ENCODE results near the gene IDH3A. TPM values are rescaled to one million over a fixed set of nuclear protein-coding genes. Genes with fewer than 3 reads are reported as not detected.

Gene IDH3A
- total RNA-seq, 1 experiment from 2014 or later = 116 TPM

- H3K27ac ChIP-seq (ENCODE audit: low read length) = peak overlapping the region; percentile 51; the same call in 1 of the 2 replicates
These were observed 67.3 kb downstream of the IDH3A start for GRCh38 chr15:78216276-78217104.

GRCh38 chr15:78220713-78221112 lies 71.6 kb downstream of the IDH3A start:
- no peak for TF ChIP-seq REST (IDR thresholded peaks at IDR 0.05; ENCODE audit: insufficient read depth in 1 of 2, low read depth in 2 of 2, low read length in 1 of 2)
- TF ChIP-seq CTCF (IDR thresholded peaks at IDR 0.05) = no peak
- no peak for TF ChIP-seq SIN3A (IDR thresholded peaks at IDR 0.05; ENCODE audit: borderline replicate concordance, insufficient read depth, low read depth, low read length)
- no peak for TF ChIP-seq POLR2AphosphoS5 (IDR thresholded peaks at IDR 0.05; ENCODE audit: low read depth, low read length)
- no peak for TF ChIP-seq TCF7L2 (IDR thresholded peaks at IDR 0.05; ENCODE audit: low read depth, low read length)
- intact Hi-C loops (cut with micrococcal nuclease; ENCODE audit: unreplicated experiment) = no loop called here
- ChIA-PET CTCF (no interaction called here), POLR2A (no interaction called here)
- no peak for DNase-seq (ENCODE audit: low read depth, low spot score)
- ATAC-seq = no peak
- Histone ChIP-seq H3K4me1 (ENCODE audit: control insufficient read depth, insufficient read depth, low read length) (peaks cover 26% of the 10 kb centered on the region), H3K27ac (ENCODE audit: low read length) (no peak overlapping the region), H3K9me3 (ENCODE audit: control insufficient read depth, insufficient read depth, low read depth, low read length) (no peaks in the 10 kb centered on the region), H3K4me3 (ENCODE audit: low read depth in 2 of 2, low read length in 2 of 2) (no peak overlapping the region), H3K27me3 (ENCODE audit: control insufficient read depth, insufficient read depth, low read length) (no peaks in the 10 kb centered on the region), H3K36me3 (ENCODE audit: control insufficient read depth, insufficient read depth, low read length) (no peaks in the 10 kb centered on the region)
- in situ Hi-C loops (cut with HindIII; ENCODE audit: low pct_unique_long_range_greater_than_20kb, low sequenced_read_pairs) = no loop called here
- no TSS peak for BruUV-seq (replicated peaks)

More at GRCh38 chr15:78216276-78217104, 67.3 kb downstream of the IDH3A start:
- no peak; a peak in 1 of 4 replicates for TF ChIP-seq REST (IDR thresholded peaks at IDR 0.05; ENCODE audit: insufficient read depth in 1 of 2, low read depth in 2 of 2, low read length in 1 of 2)
- TF ChIP-seq POLR2AphosphoS5 (IDR thresholded peaks at IDR 0.05; ENCODE audit: low read depth, low read length) = peak; percentile 81
- H3K36me3 ChIP-seq (ENCODE audit: control insufficient read depth, insufficient read depth, low read length) = no peaks in the 10 kb centered on the region
- H3K27me3 ChIP-seq (ENCODE audit: control insufficient read depth, insufficient read depth, low read length) = no peaks in the 10 kb centered on the region
- in situ Hi-C loops (cut with HindIII; ENCODE audit: low pct_unique_long_range_greater_than_20kb, low sequenced_read_pairs) = no loop called here
- ChIA-PET POLR2A (no interaction called here), CTCF (interaction anchor here (0.5 kb wide), 1 partner anchor 285 kb away, joined by 4 read pairs; no protein-coding TSS in a partner anchor)
- peak; percentile 70 for ATAC-seq
- no peak overlapping the region for H3K4me3 ChIP-seq (ENCODE audit: low read depth in 2 of 2, low read length in 2 of 2)
- no TSS peak for BruUV-seq (replicated peaks)
- peaks cover 48% of the 10 kb centered on the region for H3K4me1 ChIP-seq (ENCODE audit: control insufficient read depth, insufficient read depth, low read length)
- intact Hi-C loops (cut with micrococcal nuclease; ENCODE audit: unreplicated experiment) = no loop called here
- no peaks in the 10 kb centered on the region for H3K9me3 ChIP-seq (ENCODE audit: control insufficient read depth, insufficient read depth, low read depth, low read length)
- no peak for DNase-seq (ENCODE audit: low read depth, low spot score)

Other genes starting within 250 kb of the IDH3A start
- gene TBC1D2B, start 71.7 kb upstream of the IDH3A start, total RNA-seq (2021; ENCODE audit: unreplicated experiment) = 59.3 TPM
- not detected for gene SH2D7, start 56.8 kb upstream of the IDH3A start, total RNA-seq (2021; ENCODE audit: unreplicated experiment)
- 37.3 TPM for gene CIB2, start 17.9 kb upstream of the IDH3A start, total RNA-seq (2021; ENCODE audit: unreplicated experiment)
- 0.31 TPM for gene ACSBG1, start 85.2 kb downstream of the IDH3A start, total RNA-seq (2021; ENCODE audit: unreplicated experiment)
- 11.1 TPM for gene DNAJA4, start 115.2 kb downstream of the IDH3A start, total RNA-seq (2021; ENCODE audit: unreplicated experiment)
- gene SKIC8, start 150.2 kb downstream of the IDH3A start, total RNA-seq (2021; ENCODE audit: unreplicated experiment) = 66.3 TPM
- gene CRABP1, start 191.0 kb downstream of the IDH3A start, total RNA-seq (2021; ENCODE audit: unreplicated experiment) = 6.7 TPM